ENCODE measurements around the gene KIF26A.

Gene KIF26A

DNA sequence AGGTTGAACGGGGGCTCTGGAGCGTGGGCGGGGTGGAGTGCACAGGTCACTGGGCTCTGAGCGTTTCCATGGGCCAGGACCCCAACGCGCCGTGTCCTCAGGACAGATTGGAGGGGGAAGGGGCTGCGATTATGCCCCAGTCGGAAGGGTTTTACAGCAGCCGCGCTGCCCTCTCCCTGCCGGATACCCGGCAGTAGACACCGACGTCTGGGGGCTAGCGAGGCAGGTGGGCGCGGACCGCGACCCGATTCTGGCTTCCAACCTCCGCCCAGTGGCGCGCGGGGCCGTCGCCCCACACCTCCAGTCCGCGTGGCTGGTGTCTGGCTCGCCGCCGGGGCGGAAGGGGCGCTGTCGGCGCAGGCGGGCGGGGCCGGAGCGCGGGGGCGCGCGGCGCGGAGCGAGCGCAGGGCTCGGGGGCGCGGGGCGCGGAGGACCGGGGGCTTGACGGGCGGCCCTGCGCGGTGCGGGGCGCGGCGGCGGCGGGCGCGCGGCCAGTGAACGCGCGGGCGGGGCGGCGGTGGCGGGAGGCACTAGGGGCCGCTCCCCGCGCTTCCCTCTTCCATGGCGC, 2.4 kb upstream of the KIF26A start:
- Histone ChIP-seq H3K27me3 (replicated peaks) (peaks cover 46% of the 10 kb centered on the region), H3K27ac (no peak overlapping the region), H3K4me3 (ENCODE audit: low read depth, low read length) (no peak overlapping the region), H3K36me3 (replicated peaks) (no peaks in the 10 kb centered on the region)
- in situ Hi-C loops (cut with HindIII; ENCODE audit: low pct_ligation_motif_present, low sequenced_read_pairs) = no loop called here
- no peak for DNase-seq
- TF ChIP-seq, protein P1, sequence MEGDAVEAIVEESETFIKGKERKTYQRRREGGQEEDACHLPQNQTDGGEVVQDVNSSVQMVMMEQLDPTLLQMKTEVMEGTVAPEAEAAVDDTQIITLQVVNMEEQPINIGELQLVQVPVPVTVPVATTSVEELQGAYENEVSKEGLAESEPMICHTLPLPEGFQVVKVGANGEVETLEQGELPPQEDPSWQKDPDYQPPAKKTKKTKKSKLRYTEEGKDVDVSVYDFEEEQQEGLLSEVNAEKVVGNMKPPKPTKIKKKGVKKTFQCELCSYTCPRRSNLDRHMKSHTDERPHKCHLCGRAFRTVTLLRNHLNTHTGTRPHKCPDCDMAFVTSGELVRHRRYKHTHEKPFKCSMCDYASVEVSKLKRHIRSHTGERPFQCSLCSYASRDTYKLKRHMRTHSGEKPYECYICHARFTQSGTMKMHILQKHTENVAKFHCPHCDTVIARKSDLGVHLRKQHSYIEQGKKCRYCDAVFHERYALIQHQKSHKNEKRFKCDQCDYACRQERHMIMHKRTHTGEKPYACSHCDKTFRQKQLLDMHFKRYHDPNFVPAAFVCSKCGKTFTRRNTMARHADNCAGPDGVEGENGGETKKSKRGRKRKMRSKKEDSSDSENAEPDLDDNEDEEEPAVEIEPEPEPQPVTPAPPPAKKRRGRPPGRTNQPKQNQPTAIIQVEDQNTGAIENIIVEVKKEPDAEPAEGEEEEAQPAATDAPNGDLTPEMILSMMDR (IDR thresholded peaks at IDR 0.05; ENCODE audit: low read depth, low read length, missing control alignments) = no peak

DNA sequence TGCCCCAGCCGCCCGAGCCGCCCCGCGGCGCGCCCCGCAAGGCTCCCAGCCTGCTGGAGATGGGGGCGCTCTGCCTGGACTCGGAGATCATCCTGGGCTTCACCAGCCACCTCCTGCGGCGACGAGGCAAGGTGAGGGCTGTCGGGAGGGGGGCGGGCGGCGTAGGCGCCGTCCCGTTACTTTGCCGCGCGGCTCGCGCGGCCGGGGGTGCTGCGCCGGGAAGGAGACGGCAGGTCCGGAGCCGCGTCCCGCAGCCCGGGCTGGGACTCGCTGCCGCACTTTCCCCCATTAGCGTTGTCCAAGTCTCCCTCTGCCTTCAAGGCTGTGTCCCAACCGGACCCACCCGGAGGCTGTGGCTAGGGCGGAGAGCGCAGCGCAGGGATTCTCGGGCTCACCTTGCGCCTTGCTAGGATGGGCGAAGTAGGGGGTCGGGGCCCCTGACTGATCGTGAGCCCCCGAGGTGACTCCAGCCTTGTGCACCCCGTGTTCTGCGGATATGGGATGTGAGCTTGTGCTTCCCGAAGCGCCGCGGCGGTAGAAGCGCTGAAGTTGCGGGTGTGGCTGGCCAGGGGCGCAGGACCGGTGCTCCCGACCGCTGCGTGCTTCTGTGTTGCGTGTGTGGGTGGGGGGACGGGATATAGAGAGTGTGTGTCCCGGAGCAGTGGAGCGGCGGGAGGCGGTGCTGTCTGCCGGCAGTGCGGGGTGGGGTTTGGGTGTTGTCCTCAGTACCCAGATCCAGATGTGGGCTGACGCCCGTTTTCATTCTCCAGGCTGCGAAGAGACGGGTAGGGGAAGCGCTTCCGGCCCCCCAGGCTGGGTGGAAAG, 1.7 kb upstream of the KIF26A start:
- in situ Hi-C loops (cut with HindIII; ENCODE audit: low pct_ligation_motif_present, low sequenced_read_pairs) = no loop called here
- Histone ChIP-seq H3K36me3 (replicated peaks) (no peaks in the 10 kb centered on the region), H3K4me3 (ENCODE audit: low read depth, low read length) (no peak overlapping the region), H3K27me3 (replicated peaks) (peaks cover 46% of the 10 kb centered on the region), H3K27ac (no peak overlapping the region)
- TF ChIP-seq, protein P1 (IDR thresholded peaks at IDR 0.05; ENCODE audit: low read depth, low read length, missing control alignments) = no peak
- no peak for DNase-seq

DNA sequence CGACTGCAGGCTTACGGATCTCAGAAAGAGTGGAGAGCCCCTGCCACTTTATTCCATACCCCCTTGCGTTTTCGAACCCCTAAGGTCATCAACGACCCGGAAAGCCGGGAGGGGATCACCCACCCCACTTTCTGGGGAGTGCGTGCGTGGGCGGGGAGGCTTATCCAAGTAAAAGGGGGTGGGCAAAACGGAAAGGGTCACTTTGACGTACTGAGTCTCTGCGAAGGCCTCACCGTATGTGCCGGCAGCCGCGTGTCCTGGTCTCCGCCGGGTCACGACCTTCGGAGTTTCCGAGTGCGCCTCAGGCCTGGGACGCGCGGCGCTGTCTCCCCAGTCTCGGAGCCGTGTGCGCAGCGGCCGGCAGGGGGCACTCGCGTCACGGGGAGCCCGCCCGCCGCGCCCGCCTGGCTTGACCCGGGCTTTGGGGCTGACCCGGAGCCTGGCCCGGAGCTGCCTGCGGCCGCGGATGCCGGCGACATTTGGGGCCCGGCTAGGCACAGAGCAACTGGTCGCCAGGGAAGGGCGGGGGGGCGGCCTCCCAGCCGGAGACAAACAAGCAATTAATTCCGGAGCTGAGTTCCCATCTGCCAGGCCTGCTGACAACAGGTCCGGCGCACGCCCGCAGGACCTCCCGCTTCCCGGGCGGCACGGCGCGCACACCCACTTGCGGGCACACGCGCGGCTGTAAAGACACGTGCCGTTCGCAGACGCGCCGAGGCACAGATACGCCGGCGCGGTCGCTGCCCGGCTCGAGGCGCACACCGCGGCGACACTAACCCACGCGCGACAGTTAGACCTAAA, 890 bp upstream of the KIF26A start:
- DNase-seq = no peak
- Histone ChIP-seq H3K27me3 (replicated peaks) (peaks cover 46% of the 10 kb centered on the region), H3K4me3 (ENCODE audit: low read depth, low read length) (peak overlapping the region; percentile 9), H3K36me3 (replicated peaks) (no peaks in the 10 kb centered on the region), H3K27ac (no peak overlapping the region)
- in situ Hi-C loops (cut with HindIII; ENCODE audit: low pct_ligation_motif_present, low sequenced_read_pairs) = no loop called here
- TF ChIP-seq, protein P1 (IDR thresholded peaks at IDR 0.05; ENCODE audit: low read depth, low read length, missing control alignments) = peak; percentile 52

DNA sequence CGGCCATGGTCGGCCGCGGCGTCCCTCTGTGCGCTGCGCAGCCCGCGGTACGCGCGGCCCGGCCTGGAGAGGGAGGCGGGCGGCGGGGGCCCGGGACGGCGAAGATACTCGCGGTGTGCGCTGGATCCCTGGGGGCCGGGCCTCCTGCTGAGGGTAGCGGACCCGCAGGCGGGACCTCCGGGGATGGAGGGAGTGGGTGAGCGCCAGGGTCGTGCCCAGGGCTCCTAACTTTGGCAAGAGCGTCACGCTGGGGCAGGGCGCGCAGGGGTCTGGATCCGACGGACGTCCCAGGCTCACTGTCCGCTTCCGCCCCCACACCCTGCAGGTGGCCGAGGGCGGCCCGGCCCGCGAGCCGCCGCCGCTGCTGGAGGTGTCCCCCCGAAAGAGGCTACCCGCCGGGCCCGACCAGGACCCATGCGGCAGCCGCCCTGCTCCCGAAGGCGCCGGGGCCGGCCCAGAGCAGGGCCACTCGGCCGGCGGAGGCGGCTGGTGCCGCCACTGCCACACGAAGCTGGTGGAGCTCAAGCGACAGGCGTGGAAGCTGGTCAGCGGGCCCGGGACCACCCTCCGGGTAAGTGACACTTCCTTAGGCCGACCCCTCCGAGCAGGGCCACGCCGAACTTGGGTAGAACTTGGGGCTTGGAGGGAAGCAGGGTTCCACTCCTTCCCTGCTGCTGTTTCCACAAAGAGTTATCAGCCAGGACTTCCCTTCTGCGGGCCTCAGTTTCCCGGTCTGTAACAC, 502 bp downstream of the KIF26A start:
- H3K4me3 ChIP-seq (ENCODE audit: low read depth, low read length) = no peak overlapping the region
- in situ Hi-C loops (cut with HindIII; ENCODE audit: low pct_ligation_motif_present, low sequenced_read_pairs) = no loop called here
- H3K36me3 ChIP-seq (replicated peaks) = no peaks in the 10 kb centered on the region
- H3K27me3 ChIP-seq (replicated peaks) = peaks cover 46% of the 10 kb centered on the region
- no peak for DNase-seq
- TF ChIP-seq, protein P1 (IDR thresholded peaks at IDR 0.05; ENCODE audit: low read depth, low read length, missing control alignments) = no peak
- H3K27ac ChIP-seq = no peak overlapping the region

- in situ Hi-C loops (cut with HindIII; ENCODE audit: low pct_ligation_motif_present, low sequenced_read_pairs) = no loop called here
- Histone ChIP-seq H3K4me3 (ENCODE audit: low read depth, low read length) (no peak overlapping the region), H3K36me3 (replicated peaks) (no peaks in the 10 kb centered on the region), H3K27me3 (replicated peaks) (peaks cover 46% of the 10 kb centered on the region), H3K27ac (no peak overlapping the region)
- DNase-seq = no peak
- TF ChIP-seq, protein P1 (IDR thresholded peaks at IDR 0.05; ENCODE audit: low read depth, low read length, missing control alignments) = no peak
Observed at GRCh38 chr14:104139460-104140212, 1.2 kb downstream of the KIF26A start.

All from brain microvascular endothelial cell (primary cell).